GM12875 (cell line): ENCODE results near the gene NSD1.

ENCODE experiments used
- H3K4me3 ChIP-seq: one replicate; pipeline ENCODE4 v1.5.1; 2011; ENCODE audit warnings: low read depth, low read length, control low read depth
- CTCF ChIP-seq: IDR thresholded peaks from 2 replicates; pipeline ENCODE4 v1.5.1; 2011; ENCODE audit warnings: low read depth, mild to moderate bottlenecking, control low read depth, inconsistent platforms, low read length, moderate library complexity, borderline replicate concordance; ENCODE audit not compliant: insufficient read depth

Gene NSD1

DNA sequence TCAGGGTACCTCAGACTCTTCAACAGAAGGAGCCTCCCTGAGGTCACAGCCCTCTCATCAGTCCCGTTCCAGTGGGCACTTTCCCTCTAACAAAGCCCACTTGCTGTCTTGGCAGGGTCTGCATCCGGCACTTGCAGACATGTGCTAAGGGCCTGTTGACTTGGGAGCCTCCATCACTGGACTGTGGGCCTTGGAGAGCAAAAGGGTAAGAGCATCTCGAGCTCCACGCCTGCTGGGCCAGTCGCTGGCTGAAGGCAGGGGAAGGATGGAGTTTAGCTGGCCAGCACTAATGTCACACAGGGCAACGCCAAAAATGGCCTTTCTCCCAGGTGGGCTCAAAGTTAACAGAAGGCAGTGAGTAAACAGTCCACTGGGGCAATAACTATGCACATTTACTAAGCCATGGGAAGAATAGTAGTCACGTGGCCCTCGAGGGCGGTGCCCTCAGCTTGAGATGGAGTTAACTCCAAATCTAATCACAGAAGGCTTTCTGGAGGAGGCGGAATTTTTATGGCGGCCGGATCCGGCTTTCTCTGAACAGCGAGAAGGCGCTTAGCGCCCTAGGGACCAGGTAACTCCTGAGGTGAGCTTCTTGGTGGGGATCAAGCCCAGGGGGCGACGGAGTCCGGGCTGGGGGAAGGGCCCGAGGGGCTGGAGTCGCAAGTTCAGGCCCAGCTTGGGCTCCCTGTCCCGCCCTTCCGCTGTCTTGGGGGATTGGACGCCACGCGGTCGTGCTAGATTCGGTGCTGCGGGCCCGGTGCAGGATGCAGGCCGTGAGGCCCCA is 2.0 kb upstream of the NSD1 start:
- H3K4me3 ChIP-seq: no peak overlapping the region
- no peak for TF ChIP-seq CTCF

- no peak for TF ChIP-seq CTCF
- peak overlapping the region; percentile 47 for H3K4me3 ChIP-seq
Observed at GRCh38 chr5:177132136-177133095, 1.2 kb upstream of the NSD1 start.

- no peak for TF ChIP-seq CTCF
- peak overlapping the region; percentile 93 for H3K4me3 ChIP-seq
Observed at GRCh38 chr5:177133853-177134696, 502 bp downstream of the NSD1 start.

DNA sequence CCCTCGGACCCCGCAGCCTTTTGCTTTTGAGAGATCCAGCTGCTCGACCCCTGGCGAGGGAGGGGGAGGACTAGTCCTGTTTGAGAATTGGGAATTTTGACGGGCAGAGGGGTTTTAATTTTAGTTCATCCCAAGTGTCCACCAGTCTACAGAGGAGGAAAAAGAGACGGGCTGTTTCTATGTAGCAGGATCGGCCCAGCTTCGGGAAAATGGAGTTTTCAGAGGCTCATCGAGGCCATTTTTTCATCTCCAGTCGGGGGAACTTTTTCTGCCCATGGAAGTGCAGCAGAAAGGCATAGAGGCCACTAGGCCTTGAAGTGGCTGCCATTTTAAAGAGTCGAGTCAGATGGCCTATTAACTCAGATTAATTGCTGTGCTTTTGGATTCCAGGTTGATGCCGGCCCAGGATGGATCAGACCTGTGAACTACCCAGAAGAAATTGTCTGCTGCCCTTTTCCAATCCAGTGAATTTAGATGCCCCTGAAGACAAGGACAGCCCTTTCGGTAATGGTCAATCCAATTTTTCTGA is 1.2 kb downstream of the NSD1 start:
- no peak for TF ChIP-seq CTCF

DNA sequence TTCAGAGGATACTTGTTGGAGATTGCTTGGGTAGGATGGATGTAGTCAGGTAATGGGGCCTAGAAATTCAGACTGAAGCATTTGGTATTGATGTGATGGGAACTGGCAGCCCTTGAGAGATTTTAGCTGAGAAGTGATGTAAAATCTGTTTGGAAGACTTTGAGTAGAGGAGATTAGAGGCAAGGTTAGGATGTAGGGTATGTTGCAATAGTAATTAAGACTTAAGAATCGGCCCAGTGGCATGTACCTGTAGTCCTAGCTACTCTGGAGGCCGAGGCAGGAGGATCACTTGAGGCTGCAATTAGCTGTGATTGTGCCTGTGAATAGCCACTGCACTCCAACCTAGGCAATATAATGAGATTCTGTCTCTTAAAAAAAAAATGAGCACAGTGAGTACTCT is 6.7 kb downstream of the NSD1 start:
- TF ChIP-seq CTCF: no peak

More for the DNA sequence above, 1.2 kb downstream of the NSD1 start:
- peak overlapping the region; percentile 93 for H3K4me3 ChIP-seq

GRCh38 chr5:177141496-177141895 is 7.9 kb downstream of the NSD1 start:
- no peak overlapping the region for H3K4me3 ChIP-seq
- TF ChIP-seq CTCF: no peak

More for the DNA sequence above, 6.7 kb downstream of the NSD1 start:
- no peak overlapping the region for H3K4me3 ChIP-seq
